Naive thymus-derived CD4-positive, alpha-beta T cell (primary cell): ENCODE data around the gene SLC4A4. TPM values are rescaled to one million over a fixed set of nuclear protein-coding genes. Genes with fewer than 3 reads are reported as not detected.

ENCODE experiments used
- ATAC-seq: fragments of 150-1000 bp; cut with Tn5 transposase; 2 replicates; pipeline ENCODE4 v1.10.0; 2021; ENCODE audit warnings: mild to moderate bottlenecking, moderate library complexity
- CTCF ChIA-PET: fragments of 350-600 bp; sonication (Branson Sonifier 250); formaldehyde crosslinking; loops from one replicate; lab custom pipeline; 2021; ENCODE audit warnings: antibody characterized with exemption; lab: Charles Lee
- POLR2A ChIA-PET: fragments of 350-600 bp; sonication (Branson Sonifier 250); formaldehyde crosslinking; loops from one replicate; lab custom pipeline; 2021; ENCODE audit warnings: antibody characterized with exemption, inconsistent platforms; lab: Charles Lee
- DNase-seq, 9 donors: peaks; one replicate each; pipeline versions ENCODE4 v3.0.0 to v3.0.0-alpha.2; 2020 to 2022; ENCODE audit warnings: mixed read lengths in 1 of 9
- H3K27ac ChIP-seq: one replicate; pipeline ENCODE4 v1.7.0; 2013; ENCODE audit warnings: mild to moderate bottlenecking, low read depth, low read length, moderate library complexity
- H3K27me3 ChIP-seq, 2 donors: one replicate each; pipeline ENCODE4 v1.7.0; 2013; ENCODE audit warnings: low read length in 2 of 2, mild to moderate bottlenecking in 2 of 2, moderate library complexity in 2 of 2; ENCODE audit not compliant: control insufficient read depth in 2 of 2, insufficient read depth in 2 of 2
- H3K36me3 ChIP-seq, 3 experiments: 1 replicate in 2 of 3; 2 replicates in 1 of 3; pipeline ENCODE4 v1.7.0; 2013; ENCODE audit warnings: low read length in 3 of 3, mild to moderate bottlenecking in 3 of 3, moderate library complexity in 1 of 3; ENCODE audit not compliant: insufficient read depth in 3 of 3, control insufficient read depth in 2 of 3
- H3K4me1 ChIP-seq, 2 donors: one replicate each; pipeline ENCODE4 v1.7.0; 2013; ENCODE audit warnings: low read length in 2 of 2, mild to moderate bottlenecking in 2 of 2, moderate library complexity in 1 of 2; ENCODE audit not compliant: control insufficient read depth in 2 of 2, insufficient read depth in 2 of 2
- H3K4me3 ChIP-seq: 2 replicates; pipeline ENCODE4 v1.7.0; 2013; ENCODE audit warnings: mild to moderate bottlenecking, low read length
- H3K9me3 ChIP-seq, 3 experiments: 1 replicate in 2 of 3; 2 replicates in 1 of 3; pipeline ENCODE4 v1.7.0; 2013; ENCODE audit warnings: low read length in 3 of 3; ENCODE audit not compliant: control insufficient read depth in 2 of 3
- H3K27ac Mint-ChIP-seq, 9 donors: one replicate each; pipeline ENCODE4 v1.8.0; 2020 to 2022; ENCODE audit warnings: mixed read lengths in 9 of 9, mild to moderate bottlenecking in 8 of 9, moderate library complexity in 5 of 9, inconsistent platforms in 2 of 9
- H3K27me3 Mint-ChIP-seq, 5 donors: one replicate each; pipeline ENCODE4 v1.8.0; 2021 to 2022; ENCODE audit warnings: mixed read lengths in 5 of 5, mild to moderate bottlenecking in 1 of 5
- H3K36me3 Mint-ChIP-seq, 5 donors: one replicate each; pipeline ENCODE4 v1.8.0; 2020 to 2022; ENCODE audit warnings: mixed read lengths in 5 of 5, mild to moderate bottlenecking in 3 of 5, inconsistent platforms in 1 of 5
- H3K4me1 Mint-ChIP-seq, 7 donors: one replicate each; pipeline ENCODE4 v1.8.0; 2020 to 2022; ENCODE audit warnings: mixed read lengths in 7 of 7, mild to moderate bottlenecking in 3 of 7, inconsistent platforms in 1 of 7
- H3K4me3 Mint-ChIP-seq, 10 donors: one replicate each; pipeline ENCODE4 v1.8.0; 2020 to 2022; ENCODE audit warnings: mild to moderate bottlenecking in 10 of 10, mixed read lengths in 10 of 10, moderate library complexity in 6 of 10, inconsistent platforms in 2 of 10
- H3K9me3 Mint-ChIP-seq, 11 donors: one replicate each; pipeline ENCODE4 v1.8.0; 2020 to 2022; ENCODE audit warnings: mixed read lengths in 11 of 11, mild to moderate bottlenecking in 4 of 11, inconsistent platforms in 1 of 11, moderate library complexity in 1 of 11
- intact Hi-C, 2 donors: fragments of 100-400 bp; cut with micrococcal nuclease; formaldehyde crosslinking; loops; one replicate each; pipeline ENCODE4 v1.15.1; 2023
- polyA plus RNA-seq, 2 donors: library from polyadenylated mRNA; unstranded; fragments of 300-500 nt; fragmentation: Illumina TruSeq; gene quantifications; one replicate each; pipeline ENCODE4 v1.2.3, GENCODE V29; 2021
- total RNA-seq, 6 experiments: library from RNA in 5 of 6; stranded (reverse) in 5 of 6; gene quantifications; 1 replicate in 5 of 6; 2 replicates in 1 of 6; pipeline ENCODE4 v1.2.3 and lab custom pipeline; 2021 to 2026

The SLC4A4 gene
- total and polyA plus RNA-seq, 7 experiments from 2014 or later = 0.36 to 2.7 (median 1.2) TPM; not detected in 4

GRCh38 chr4:71368906-71369305, 30.1 kb downstream of the SLC4A4 start:
- H3K27ac ChIP-seq = no peak overlapping the region

GRCh38 chr4:71369536-71369935, 30.7 kb downstream of the SLC4A4 start:
- Histone ChIP-seq H3K27me3 (no peaks in the 10 kb centered on the region), H3K4me3 (no peak overlapping the region), H3K4me1 (no peaks in the 10 kb centered on the region), H3K9me3 (no peaks in the 10 kb centered on the region), H3K27ac (no peak overlapping the region), H3K36me3 (no peaks in the 10 kb centered on the region)
- H3K4me1 Mint-ChIP-seq = peaks cover 0 to 3% (median 0%) of the 10 kb centered on the region in 7 donors
- H3K9me3 Mint-ChIP-seq = no peaks in the 10 kb centered on the region
- POLR2A ChIA-PET = no interaction called here
- H3K4me3 Mint-ChIP-seq = no peak overlapping the region
- H3K36me3 Mint-ChIP-seq = no peaks in the 10 kb centered on the region
- H3K27me3 Mint-ChIP-seq = no peaks in the 10 kb centered on the region
- ATAC-seq (no peak), DNase-seq (no peak)
- intact Hi-C loops = no loop called here
- H3K27ac Mint-ChIP-seq = no peak overlapping the region
- CTCF ChIA-PET = no interaction called here

More at GRCh38 chr4:71368906-71369305, 30.1 kb downstream of the SLC4A4 start:
- ATAC-seq (no peak), DNase-seq (no peak)
- Mint-ChIP-seq H3K27me3 (no peaks in the 10 kb centered on the region), H3K9me3 (no peaks in the 10 kb centered on the region), H3K4me1 (peaks cover 0 to 3% (median 0%) of the 10 kb centered on the region in 7 donors), H3K27ac (no peak overlapping the region), H3K4me3 (no peak overlapping the region), H3K36me3 (no peaks in the 10 kb centered on the region)
- ChIA-PET POLR2A (no interaction called here), CTCF (no interaction called here)
- Histone ChIP-seq H3K4me3 (no peak overlapping the region), H3K4me1 (no peaks in the 10 kb centered on the region), H3K27me3 (no peaks in the 10 kb centered on the region), H3K36me3 (no peaks in the 10 kb centered on the region), H3K9me3 (no peaks in the 10 kb centered on the region)
- intact Hi-C loops = no loop called here

- H3K36me3 ChIP-seq = no peaks in the 10 kb centered on the region
- Mint-ChIP-seq H3K36me3 (no peaks in the 10 kb centered on the region), H3K4me1 (peaks cover 0 to 3% (median 0%) of the 10 kb centered on the region in 7 donors), H3K4me3 (no peak overlapping the region), H3K9me3 (peaks cover 0 to 7% (median 0%) of the 10 kb centered on the region in 11 donors), H3K27ac (no peak overlapping the region), H3K27me3 (no peaks in the 10 kb centered on the region)
- no peak overlapping the region for H3K27ac ChIP-seq
- no peaks in the 10 kb centered on the region for H3K27me3 ChIP-seq
- no peak overlapping the region for H3K4me3 ChIP-seq
- ChIA-PET CTCF (no interaction called here), POLR2A (no interaction called here)
- no peak for DNase-seq
- no peaks in the 10 kb centered on the region for H3K9me3 ChIP-seq
- H3K4me1 ChIP-seq = no peaks in the 10 kb centered on the region
- intact Hi-C loops = loop anchor here in 1 of 2 donors (10.0 kb wide), 1 partner anchor 61 kb away; no protein-coding TSS in a partner anchor
- ATAC-seq = no peak
Measured at GRCh38 chr4:71375494-71375893, 36.7 kb downstream of the SLC4A4 start.

DNA sequence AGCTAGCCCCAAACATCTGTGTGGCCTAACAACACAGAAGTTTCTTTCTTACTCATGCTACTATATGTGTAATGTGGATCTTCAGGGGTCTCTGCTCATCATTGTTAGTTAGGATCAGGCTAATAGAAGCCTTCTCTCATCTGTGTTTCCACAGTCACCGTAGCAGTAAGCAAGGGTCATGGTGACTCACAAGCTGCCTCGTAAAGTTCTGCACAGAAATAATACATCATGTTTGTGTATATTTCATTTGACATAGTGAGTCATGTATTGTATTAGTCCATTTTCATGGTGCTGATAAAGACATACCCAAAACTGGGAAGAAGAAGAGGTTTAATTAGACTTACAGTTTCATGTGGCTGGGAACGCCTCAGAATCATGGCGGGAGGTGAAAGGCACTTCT, 38.7 kb downstream of the SLC4A4 start:
- no peak overlapping the region for H3K4me3 Mint-ChIP-seq
- ChIA-PET CTCF (no interaction called here), POLR2A (no interaction called here)
- intact Hi-C loops = loop anchor here in 1 of 2 donors (10.0 kb wide), 1 partner anchor 63 kb away; no protein-coding TSS in a partner anchor
- peaks cover 0 to 7% (median 0%) of the 10 kb centered on the region in 11 donors for H3K9me3 Mint-ChIP-seq
- ATAC-seq (no peak), DNase-seq (no peak)
- H3K4me1 ChIP-seq = no peaks in the 10 kb centered on the region
- H3K27ac Mint-ChIP-seq = no peak overlapping the region
- no peak overlapping the region for H3K27ac ChIP-seq
- no peaks in the 10 kb centered on the region for H3K9me3 ChIP-seq
- H3K4me1 Mint-ChIP-seq = no peaks in the 10 kb centered on the region
- no peaks in the 10 kb centered on the region for H3K27me3 Mint-ChIP-seq
- H3K36me3 ChIP-seq = no peaks in the 10 kb centered on the region
- no peak overlapping the region for H3K4me3 ChIP-seq
- H3K36me3 Mint-ChIP-seq = no peaks in the 10 kb centered on the region
- H3K27me3 ChIP-seq = no peaks in the 10 kb centered on the region

DNA sequence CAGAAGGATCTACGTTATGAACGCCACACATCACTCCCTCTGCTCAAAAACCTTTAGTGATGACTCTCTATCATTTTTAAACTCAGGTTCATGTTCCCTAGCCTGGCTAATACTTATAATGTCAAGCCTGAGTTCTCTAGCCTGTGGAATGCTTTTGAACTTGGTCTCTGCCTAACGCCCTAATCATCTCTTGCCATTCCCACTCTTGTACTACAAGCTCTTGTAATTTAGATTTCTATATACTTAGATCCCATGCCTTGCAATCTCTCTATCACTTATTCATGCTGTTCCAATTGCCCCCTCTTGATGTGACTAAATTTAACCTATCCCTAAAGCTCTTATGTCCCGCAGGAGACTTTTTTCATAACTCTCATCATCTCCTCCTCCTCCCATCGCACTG, 40.3 kb downstream of the SLC4A4 start:
- ChIA-PET CTCF (no interaction called here), POLR2A (no interaction called here)
- Histone ChIP-seq H3K27ac (no peak overlapping the region), H3K9me3 (no peaks in the 10 kb centered on the region), H3K27me3 (no peaks in the 10 kb centered on the region), H3K4me3 (no peak overlapping the region), H3K4me1 (no peaks in the 10 kb centered on the region), H3K36me3 (no peaks in the 10 kb centered on the region)
- no peaks in the 10 kb centered on the region for H3K27me3 Mint-ChIP-seq
- no peaks in the 10 kb centered on the region for H3K36me3 Mint-ChIP-seq
- DNase-seq (no peak), ATAC-seq (no peak)
- peaks cover 0 to 7% (median 0%) of the 10 kb centered on the region in 11 donors for H3K9me3 Mint-ChIP-seq
- H3K27ac Mint-ChIP-seq = no peak overlapping the region
- H3K4me3 Mint-ChIP-seq = no peak overlapping the region
- intact Hi-C loops = loop anchor here in 1 of 2 donors (10.0 kb wide), 1 partner anchor 64 kb away; no protein-coding TSS in a partner anchor
- no peaks in the 10 kb centered on the region for H3K4me1 Mint-ChIP-seq

DNA sequence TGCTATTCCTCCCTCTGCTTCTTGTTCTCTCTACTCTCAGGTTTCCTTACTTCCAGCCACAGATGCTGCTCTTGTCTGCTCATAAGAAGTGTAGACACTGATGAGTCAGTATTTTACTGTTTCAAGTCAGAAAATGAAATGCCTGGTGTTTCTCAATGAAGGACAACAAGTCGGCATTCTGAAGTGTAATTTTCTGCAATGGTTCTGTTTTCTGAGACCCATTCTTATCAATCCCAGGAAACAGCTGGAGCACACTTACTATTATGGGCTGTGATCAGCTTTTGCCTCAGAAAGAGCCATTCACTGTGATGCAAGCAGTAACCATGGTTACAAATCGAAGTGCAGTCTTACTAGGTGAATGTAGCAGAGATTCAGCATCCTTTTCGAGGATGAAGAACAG, 42.0 kb downstream of the SLC4A4 start:
- H3K4me3 ChIP-seq = no peak overlapping the region
- Mint-ChIP-seq H3K4me3 (no peak overlapping the region), H3K9me3 (peaks cover 0 to 7% (median 0%) of the 10 kb centered on the region in 11 donors), H3K36me3 (no peaks in the 10 kb centered on the region), H3K27ac (no peak overlapping the region), H3K4me1 (no peaks in the 10 kb centered on the region), H3K27me3 (peaks cover 0 to 3% (median 0%) of the 10 kb centered on the region in 5 donors)
- H3K9me3 ChIP-seq = no peaks in the 10 kb centered on the region
- H3K4me1 ChIP-seq = no peaks in the 10 kb centered on the region
- DNase-seq (no peak), ATAC-seq (no peak)
- CTCF ChIA-PET = no interaction called here
- intact Hi-C loops = no loop called here
- POLR2A ChIA-PET = no interaction called here
- no peaks in the 10 kb centered on the region for H3K27me3 ChIP-seq
- no peak overlapping the region for H3K27ac ChIP-seq
- H3K36me3 ChIP-seq = no peaks in the 10 kb centered on the region

- no peak overlapping the region for H3K27ac Mint-ChIP-seq
- H3K36me3 Mint-ChIP-seq = no peaks in the 10 kb centered on the region
- no peak for DNase-seq
- intact Hi-C loops = no loop called here
- Histone ChIP-seq H3K27ac (no peak overlapping the region), H3K36me3 (no peaks in the 10 kb centered on the region), H3K4me1 (no peaks in the 10 kb centered on the region), H3K4me3 (no peak overlapping the region), H3K9me3 (no peaks in the 10 kb centered on the region), H3K27me3 (no peaks in the 10 kb centered on the region)
- ChIA-PET POLR2A (interaction anchor here (0.6 kb wide), 1 partner anchor 22 kb away, joined by 3 read pairs; no protein-coding TSS in a partner anchor), CTCF (no interaction called here)
- H3K4me1 Mint-ChIP-seq = no peaks in the 10 kb centered on the region
- no peak overlapping the region for H3K4me3 Mint-ChIP-seq
- H3K9me3 Mint-ChIP-seq = peaks cover 0 to 5% (median 0%) of the 10 kb centered on the region in 11 donors
- peaks cover 0 to 4% (median 0%) of the 10 kb centered on the region in 5 donors for H3K27me3 Mint-ChIP-seq
- no peak for ATAC-seq
Measured at GRCh38 chr4:71382125-71382899, 43.5 kb downstream of the SLC4A4 start.
